ENCODE results near the gene CARMIL3. TPM values are rescaled to one million over a fixed set of nuclear protein-coding genes. Genes with fewer than 3 reads are reported as not detected.

The CARMIL3 gene
- total RNA-seq, 1 donor from 2014 or later = 0.95 TPM

DNA sequence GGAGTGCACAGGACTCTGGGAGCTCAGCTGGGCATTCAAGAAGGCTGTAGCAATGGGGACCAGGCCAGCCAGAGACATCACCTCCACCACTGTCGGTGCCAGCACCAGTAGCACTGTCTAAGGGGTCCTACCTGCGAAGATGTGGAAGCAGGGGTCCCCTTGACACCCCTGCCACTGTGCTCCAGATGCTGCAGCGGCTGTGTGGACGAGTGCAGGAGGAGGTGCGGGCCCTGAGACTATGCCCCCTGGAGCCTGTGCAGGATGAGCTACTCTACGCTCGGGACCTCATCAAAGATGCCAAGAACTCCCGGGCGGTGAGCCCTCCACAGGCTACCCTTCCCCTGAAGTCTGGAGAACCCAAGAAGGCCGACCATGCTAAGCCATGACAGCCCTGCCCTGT, 8.6 kb downstream of the CARMIL3 start:
- Histone ChIP-seq H3K36me3 (no peaks in the 10 kb centered on the region), H3K4me1 (no peaks in the 10 kb centered on the region), H3K27ac (no peak overlapping the region), H3K27me3 (ENCODE audit: low read depth) (no peaks in the 10 kb centered on the region), H3K4me3 (no peak overlapping the region), H3K9me3 (no peaks in the 10 kb centered on the region)
- intact Hi-C loops (cut with DNase I) = no loop called here
- ATAC-seq = no peak
- DNase-seq = no peak
- TF ChIP-seq, protein P1, sequence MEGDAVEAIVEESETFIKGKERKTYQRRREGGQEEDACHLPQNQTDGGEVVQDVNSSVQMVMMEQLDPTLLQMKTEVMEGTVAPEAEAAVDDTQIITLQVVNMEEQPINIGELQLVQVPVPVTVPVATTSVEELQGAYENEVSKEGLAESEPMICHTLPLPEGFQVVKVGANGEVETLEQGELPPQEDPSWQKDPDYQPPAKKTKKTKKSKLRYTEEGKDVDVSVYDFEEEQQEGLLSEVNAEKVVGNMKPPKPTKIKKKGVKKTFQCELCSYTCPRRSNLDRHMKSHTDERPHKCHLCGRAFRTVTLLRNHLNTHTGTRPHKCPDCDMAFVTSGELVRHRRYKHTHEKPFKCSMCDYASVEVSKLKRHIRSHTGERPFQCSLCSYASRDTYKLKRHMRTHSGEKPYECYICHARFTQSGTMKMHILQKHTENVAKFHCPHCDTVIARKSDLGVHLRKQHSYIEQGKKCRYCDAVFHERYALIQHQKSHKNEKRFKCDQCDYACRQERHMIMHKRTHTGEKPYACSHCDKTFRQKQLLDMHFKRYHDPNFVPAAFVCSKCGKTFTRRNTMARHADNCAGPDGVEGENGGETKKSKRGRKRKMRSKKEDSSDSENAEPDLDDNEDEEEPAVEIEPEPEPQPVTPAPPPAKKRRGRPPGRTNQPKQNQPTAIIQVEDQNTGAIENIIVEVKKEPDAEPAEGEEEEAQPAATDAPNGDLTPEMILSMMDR (IDR thresholded peaks at IDR 0.05) = no peak

DNA sequence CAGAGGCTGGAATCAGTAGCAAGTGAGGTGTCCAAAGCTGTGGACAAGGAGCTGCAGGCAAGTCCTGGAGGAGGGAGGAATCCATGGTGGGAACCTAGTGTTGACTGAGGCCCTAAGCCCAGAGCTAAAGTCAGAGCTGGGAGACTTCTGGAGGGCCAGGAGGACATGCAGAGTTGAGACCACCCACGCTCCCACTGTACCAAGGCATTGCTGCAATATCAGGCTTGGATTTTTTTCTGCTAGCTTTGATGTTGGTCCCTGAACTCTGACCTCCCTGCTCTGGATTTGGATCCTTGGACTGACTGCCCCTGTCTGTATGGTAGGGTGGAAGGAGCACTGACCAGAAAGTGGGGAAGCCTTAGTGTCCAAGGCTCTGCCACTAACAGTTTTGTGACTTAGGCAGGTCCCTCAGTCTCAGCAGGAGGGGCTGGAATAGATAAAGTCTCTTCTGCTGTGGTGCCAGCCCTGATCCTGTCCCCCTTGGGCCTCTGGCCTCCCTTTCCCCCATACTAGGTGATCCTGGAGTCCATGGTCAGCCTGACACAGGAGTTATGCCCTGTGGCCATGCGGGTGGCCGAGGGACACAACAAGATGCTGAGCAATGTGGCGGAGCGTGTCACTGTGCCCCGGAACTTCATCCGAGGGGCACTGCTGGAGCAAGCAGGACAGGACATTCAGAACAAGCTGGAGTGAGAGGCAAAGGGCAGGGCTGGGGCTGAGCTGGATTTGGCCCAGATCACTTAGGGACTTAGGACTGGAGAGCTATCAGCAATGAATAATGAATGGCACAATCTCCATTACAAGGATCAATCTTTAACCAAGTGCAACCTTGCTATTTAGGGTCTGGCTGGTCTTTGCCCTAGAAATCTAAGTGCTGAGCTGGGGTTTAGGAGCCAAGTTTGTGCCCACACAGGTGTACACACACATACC, 9.4 kb downstream of the CARMIL3 start:
- Histone ChIP-seq H3K9me3 (no peaks in the 10 kb centered on the region), H3K4me1 (no peaks in the 10 kb centered on the region), H3K4me3 (no peak overlapping the region), H3K36me3 (no peaks in the 10 kb centered on the region), H3K27ac (no peak overlapping the region), H3K27me3 (ENCODE audit: low read depth) (no peaks in the 10 kb centered on the region)
- intact Hi-C loops (cut with DNase I) = no loop called here
- DNase-seq = no peak
- TF ChIP-seq, protein P1 (IDR thresholded peaks at IDR 0.05) = no peak
- no peak for ATAC-seq

DNA sequence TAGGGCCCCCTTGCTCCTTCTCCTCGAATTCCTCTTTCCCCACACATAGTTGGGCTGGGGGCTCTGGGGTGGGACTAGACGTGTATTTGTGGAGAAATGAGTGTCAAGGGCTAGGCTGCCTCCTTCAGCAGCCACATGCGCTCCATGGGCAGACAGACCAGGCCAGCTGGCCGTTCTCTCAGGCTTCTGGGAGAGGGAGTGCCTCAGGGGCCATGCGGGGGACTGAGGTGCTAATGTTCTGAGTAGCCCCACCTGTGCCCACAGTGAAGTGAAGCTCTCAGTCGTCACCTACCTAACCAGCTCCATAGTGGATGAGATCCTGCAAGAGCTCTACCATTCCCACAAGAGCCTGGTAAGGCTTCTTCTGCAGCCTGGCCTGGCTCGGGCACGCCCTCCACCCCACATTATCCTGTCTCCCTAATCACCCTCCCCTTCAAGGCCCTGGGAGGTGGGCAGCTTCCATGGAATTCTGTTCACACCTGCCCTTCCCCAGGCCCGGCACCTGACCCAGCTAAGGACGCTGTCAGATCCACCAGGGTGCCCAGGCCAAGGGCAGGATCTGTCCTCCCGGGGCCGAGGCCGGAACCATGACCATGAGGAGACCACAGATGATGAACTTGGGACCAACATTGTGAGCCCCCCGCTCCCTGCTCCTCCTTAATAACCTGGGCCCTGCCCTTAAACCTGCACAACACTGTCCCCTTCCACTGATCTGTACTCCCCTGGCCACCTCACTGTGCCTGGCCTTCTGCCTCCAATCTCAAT, 10.6 kb downstream of the CARMIL3 start:
- intact Hi-C loops (cut with DNase I) = no loop called here
- no peak for ATAC-seq
- Histone ChIP-seq H3K27me3 (ENCODE audit: low read depth) (no peaks in the 10 kb centered on the region), H3K4me1 (no peaks in the 10 kb centered on the region), H3K9me3 (no peaks in the 10 kb centered on the region), H3K27ac (no peak overlapping the region), H3K36me3 (no peaks in the 10 kb centered on the region), H3K4me3 (no peak overlapping the region)
- no peak for DNase-seq
- TF ChIP-seq, protein P1 (IDR thresholded peaks at IDR 0.05) = no peak

DNA sequence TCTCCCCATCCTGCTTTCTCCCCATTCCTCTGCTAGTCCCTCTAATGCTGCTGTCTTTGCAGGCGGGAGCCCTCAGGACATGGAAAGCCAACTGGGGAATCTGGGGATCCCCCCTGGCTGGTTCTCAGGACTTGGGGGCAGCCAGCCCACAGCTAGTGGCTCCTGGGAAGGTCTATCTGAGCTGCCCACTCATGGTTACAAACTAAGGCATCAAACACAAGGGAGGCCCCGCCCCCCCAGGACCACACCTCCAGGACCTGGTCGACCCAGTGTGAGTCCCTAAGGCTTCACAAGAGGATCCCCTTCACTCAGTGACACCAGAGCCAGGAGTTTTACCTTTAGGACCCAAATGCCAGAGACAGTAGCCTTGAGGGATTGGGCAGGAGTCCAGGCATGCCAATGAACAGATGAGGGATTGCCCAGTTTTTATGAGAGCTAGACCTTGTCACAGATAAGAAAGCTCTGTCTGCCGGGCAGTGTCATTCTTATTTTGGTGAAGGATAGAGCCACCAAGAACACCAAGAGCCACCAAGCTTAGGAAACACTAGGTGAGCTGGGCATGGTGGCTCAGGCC, 11.5 kb downstream of the CARMIL3 start:
- ATAC-seq = no peak
- Histone ChIP-seq H3K36me3 (no peaks in the 10 kb centered on the region), H3K4me3 (no peak overlapping the region), H3K9me3 (no peaks in the 10 kb centered on the region), H3K27ac (no peak overlapping the region), H3K27me3 (ENCODE audit: low read depth) (no peaks in the 10 kb centered on the region), H3K4me1 (no peaks in the 10 kb centered on the region)
- TF ChIP-seq, protein P1 (IDR thresholded peaks at IDR 0.05) = no peak
- intact Hi-C loops (cut with DNase I) = no loop called here
- no peak for DNase-seq

DNA sequence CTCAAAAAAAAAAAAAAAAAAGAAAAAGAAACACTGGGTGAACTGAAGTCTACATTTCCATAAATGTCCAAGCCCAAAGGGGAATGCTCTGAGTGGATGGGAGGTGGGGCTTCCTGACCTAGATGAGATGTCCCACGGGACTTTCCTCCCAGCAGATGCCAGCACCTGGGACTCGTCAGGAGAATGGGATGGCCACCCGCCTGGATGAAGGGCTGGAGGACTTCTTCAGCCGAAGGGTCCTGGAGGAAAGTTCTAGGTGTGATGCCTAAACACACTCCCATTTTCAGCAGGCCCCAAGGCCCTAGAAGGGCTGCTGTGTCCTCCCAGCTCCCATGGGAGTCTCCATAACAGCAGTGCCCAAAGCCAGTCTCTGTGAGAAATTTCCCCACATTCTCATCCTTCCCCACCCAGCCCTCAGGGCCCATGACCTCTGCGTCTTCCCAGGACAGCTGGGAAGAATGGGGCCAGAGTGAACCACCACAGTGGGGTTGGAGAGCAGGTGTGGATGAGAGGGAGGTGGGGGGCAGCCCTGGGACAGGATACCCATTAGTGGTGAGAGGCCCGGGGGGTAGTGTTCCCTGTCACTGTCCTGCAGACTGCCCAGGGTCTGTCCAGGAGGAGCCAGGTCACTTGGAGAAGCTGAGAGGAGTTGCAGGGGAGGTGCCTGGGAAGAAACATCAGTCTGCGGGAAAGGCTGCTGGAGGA, 12.4 kb downstream of the CARMIL3 start:
- DNase-seq (no peak), ATAC-seq (no peak)
- intact Hi-C loops (cut with DNase I) = no loop called here
- TF ChIP-seq, protein P1 (IDR thresholded peaks at IDR 0.05) = no peak
- H3K4me1 ChIP-seq = no peaks in the 10 kb centered on the region
- no peak overlapping the region for H3K27ac ChIP-seq
- no peak overlapping the region for H3K4me3 ChIP-seq
- no peaks in the 10 kb centered on the region for H3K27me3 ChIP-seq (ENCODE audit: low read depth)
- no peaks in the 10 kb centered on the region for H3K9me3 ChIP-seq
- no peaks in the 10 kb centered on the region for H3K36me3 ChIP-seq

Data from lower lobe of right lung (tissue), 2 donors.